GM08714 (cell line): ENCODE data around the gene RFPL1.

Source experiments
- H3K4me3 ChIP-seq: fragments of 200-500 bp; sonication (Bioruptor generic); 2 replicates; pipeline ENCODE4 v1.5.1; 2014; ENCODE audit warnings: mild to moderate bottlenecking, low read length, inconsistent platforms
- ZNF274 ChIP-seq: IDR thresholded peaks from 2 replicates; pipeline ENCODE4 v1.6.1; 2012; ENCODE audit warnings: mild to moderate bottlenecking, low read depth, low read length

Gene RFPL1

DNA sequence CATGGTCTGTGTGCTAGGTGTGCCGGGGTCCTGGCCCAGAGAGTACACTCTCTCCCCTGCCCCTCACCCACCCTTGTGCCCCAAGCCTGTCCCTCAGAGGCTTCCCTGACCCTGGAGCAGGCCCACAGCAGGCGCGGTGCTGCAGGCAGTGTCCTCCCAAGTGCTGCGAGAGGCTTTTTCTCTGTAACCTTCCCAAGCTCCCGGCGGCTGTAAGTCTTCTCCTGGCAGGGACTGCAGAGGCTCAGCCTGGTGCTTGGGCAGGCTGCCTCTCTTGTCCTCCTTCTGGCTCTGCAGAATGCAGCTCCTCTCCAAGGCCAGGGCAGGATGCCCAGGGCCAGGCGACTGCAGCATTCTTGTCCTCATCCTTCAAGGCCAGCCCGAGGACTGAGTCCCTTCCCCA lies 15.9 kb downstream of the RFPL1 start:
- no peak for TF ChIP-seq ZNF274
- H3K4me3 ChIP-seq: no peak overlapping the region

DNA sequence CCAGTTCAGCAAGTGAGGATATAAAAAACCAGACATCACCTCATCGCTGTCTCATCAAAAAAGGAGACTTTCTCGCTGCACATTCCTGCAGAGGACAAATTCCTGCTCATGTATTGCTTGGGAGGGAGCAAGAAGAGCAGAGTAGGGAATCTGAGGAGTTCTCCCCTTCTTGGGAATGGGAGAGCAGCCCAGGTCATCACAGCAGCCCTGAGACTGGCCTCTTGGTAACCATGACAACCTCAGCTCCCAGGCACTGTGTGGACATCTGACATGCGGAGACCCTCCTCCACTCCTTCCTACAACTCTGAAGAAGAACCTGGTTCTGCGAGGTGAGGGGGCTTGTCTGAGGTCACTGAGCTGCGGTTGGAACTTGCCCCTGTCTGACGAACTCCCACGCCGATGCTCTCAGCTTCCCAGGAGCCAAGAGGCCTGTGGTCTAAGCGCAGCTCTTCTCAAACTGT lies 17.9 kb downstream of the RFPL1 start:
- no peak overlapping the region for H3K4me3 ChIP-seq
- no peak for TF ChIP-seq ZNF274

DNA sequence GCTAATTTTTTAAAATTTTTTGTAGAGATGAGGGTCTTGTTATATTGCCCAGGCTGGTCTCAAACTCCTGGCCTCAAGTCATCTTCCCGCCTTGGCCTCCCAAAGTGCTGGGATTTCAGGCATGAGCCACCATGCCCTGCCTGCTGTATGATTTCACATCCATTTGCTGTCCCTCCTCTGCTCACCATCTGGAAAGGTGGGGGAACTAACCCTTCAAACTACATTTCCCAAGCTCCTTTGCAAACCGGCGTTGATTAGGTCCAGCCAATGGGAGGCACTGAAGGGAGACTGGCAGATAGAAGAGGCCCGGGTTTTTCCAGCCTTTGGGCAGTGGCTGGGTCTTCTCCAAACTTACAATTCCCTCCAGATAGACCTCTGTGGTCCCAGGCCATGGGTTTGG lies 19.3 kb downstream of the RFPL1 start:
- TF ChIP-seq ZNF274: no peak
- no peak overlapping the region for H3K4me3 ChIP-seq

DNA sequence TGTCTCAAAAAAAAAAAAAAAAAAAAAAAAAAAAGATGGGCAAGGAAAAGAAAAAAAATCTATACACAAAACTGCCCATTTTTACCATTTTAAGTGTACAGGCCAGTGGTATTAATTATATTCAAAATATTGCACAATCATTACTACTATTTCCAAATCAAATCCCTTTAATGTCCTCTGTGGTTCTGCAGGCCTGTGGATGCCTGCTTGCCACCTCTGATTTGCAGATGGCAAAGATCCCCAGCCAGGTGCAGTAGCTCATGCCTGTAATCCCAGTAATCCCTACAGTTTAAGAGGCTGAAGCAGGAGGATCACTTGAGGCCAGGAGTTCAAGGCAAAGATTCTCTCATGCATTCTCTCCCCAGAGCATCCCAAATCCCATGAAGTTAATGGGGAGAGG lies 20.2 kb downstream of the RFPL1 start:
- no peak overlapping the region for H3K4me3 ChIP-seq
- TF ChIP-seq ZNF274: no peak

DNA sequence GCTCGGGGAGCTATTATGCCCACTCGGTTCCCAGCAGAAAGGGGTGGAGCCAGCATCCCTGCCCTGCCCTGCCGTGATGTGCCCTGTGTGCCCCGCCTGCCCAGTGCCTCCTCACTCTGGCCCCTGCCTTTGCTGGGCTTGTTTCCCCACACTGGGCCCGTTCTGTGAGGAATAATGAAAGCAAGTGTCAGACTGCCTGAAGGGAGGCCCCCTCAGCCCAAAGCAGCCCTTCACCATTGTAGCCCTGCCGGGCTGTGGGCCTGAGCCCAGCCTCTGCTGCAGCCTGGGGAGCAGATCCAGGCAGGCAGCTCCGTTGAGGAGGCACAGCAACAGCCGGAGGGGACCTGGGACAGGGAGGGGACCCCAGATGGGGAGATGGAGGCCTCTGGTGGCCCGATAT lies 21.4 kb downstream of the RFPL1 start:
- no peak for TF ChIP-seq ZNF274
- H3K4me3 ChIP-seq: no peak overlapping the region

DNA sequence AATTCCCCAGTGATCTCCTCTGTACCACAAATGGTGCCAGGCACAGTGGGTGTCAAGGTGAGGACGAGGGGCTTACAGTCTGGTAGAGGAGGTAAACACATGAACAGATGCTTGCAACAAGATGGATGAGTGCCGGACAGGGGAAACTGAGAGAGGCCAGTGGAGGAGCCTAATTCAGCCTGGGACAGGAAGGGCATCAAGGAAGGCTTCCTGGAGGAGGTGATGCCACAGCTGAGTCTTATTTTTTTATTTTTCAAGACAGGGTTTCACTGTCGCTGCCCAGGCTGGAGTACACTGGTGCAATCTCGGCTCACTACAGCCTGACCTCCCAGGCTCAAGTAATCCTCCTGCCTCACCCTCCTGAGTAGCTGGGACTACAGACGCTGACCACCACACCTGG lies 22.9 kb downstream of the RFPL1 start:
- TF ChIP-seq ZNF274: no peak
- no peak overlapping the region for H3K4me3 ChIP-seq

DNA sequence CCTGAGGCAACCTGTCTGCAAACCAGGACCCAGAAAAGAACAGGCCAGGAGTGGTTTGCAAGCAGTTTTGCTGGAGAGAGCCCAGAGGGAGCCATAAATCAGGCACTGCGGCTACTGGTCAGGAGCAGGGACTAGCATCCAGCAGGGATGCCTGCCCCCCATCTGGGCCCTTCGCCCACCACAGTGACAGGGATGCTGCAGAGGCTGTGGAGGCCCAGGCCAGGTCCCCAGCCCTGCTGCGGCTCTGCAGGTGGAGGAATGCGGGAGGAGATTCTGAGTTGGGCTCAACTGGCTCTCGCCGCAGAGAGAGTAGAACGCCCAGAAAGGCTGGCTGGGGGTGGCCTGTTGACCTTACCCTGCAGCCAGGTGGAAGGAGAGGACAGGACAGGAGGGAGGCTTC lies 25.2 kb downstream of the RFPL1 start:
- no peak for TF ChIP-seq ZNF274
- H3K4me3 ChIP-seq: no peak overlapping the region

DNA sequence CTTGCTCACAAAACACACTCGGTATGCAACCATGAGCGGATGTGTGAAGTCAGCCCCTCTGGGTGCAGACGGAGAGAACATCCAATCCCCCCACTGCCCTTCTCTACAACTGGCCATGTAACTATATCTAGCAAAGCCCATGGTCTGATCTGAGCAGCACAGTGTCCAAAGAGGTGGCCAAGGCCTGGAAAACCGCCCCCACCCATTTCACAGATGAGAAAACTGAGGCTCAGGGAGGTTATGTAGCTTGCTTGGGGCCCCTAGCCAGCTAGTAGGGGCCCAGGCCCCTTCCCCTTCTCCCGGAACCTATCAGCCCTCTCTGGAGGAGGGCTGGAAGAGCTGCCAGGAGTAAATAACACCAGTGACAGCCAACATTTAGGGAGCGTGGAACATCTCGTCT lies 26.2 kb downstream of the RFPL1 start:
- H3K4me3 ChIP-seq: no peak overlapping the region
- no peak for TF ChIP-seq ZNF274

DNA sequence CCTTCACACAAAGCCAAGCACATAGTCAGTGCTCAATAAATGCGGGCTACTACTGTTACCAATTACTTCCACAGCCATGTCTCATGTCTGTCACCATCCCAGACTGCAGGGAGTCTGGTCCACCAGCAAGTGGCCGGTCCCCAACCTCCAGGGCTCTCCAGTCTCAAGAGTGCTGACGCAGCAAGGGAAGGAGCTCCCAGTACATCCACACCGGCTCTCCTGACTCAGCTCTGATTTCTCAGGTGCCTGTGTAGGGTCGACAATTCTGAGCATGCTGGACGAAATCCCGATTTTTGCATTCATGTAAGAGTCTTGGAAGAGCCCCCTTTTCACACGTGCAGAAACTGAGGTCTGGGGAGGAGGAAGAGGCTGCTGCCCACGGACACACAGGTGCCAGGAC lies 31.4 kb downstream of the RFPL1 start:
- no peak for TF ChIP-seq ZNF274
- no peak overlapping the region; the same call in 1 of the 2 replicates for H3K4me3 ChIP-seq

DNA sequence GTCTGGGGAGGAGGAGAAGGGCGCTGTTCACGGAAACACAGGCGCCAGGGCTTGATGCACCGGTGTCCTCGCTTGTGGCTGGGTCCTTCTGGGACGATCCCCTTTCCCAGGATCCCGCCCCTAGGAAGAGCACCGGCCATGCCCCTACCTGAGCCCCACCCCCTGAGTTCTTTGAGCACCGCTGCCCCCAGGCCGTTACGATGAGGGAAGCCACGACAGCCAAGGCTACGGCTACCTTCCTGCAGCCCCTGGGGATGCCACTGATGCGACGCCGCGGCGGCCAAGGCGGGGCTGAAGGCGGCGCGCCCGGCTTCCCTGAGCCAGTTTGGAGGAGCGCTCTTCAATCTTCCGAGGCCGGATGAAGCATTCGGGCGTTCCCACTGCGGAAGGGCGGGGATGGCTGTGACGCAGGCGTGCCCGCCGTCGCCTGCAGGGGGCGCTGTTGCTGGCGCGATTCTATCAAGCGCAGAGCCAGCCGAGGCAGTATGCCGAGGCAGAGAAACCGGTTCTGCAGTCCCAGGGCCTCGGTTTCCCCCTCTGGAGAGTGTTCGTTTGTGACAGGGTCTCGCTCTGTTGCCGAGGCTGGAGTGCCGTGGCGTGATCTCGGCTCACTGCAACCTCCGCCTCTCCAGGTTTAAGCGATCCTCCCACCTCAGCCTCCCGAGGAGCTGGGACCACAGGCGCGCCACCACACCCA lies 31.9 kb downstream of the RFPL1 start:
- no peak for TF ChIP-seq ZNF274
- peak overlapping the region; percentile 8; the same call in 1 of the 2 replicates for H3K4me3 ChIP-seq

DNA sequence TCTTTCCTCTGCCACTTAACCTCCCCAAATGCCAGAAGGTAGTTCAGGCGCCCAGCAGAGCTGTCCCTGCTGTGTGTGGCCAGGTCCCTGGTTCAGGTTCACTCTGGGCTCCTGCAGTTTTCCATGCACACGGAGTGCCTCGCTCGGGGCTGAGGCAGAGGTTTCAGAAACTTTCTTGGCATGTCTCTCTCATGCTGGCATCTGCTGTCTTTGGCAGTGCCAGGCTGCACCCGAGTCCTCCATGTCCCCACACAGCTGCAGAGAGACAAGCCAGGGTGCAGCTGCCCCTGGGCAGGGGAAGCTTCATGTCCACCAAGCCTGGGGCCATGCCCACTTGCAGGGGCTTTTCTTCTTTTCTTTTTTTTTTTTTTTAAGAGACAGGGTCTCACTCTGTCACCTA lies 34.6 kb downstream of the RFPL1 start:
- no peak overlapping the region for H3K4me3 ChIP-seq
- TF ChIP-seq ZNF274: no peak

DNA sequence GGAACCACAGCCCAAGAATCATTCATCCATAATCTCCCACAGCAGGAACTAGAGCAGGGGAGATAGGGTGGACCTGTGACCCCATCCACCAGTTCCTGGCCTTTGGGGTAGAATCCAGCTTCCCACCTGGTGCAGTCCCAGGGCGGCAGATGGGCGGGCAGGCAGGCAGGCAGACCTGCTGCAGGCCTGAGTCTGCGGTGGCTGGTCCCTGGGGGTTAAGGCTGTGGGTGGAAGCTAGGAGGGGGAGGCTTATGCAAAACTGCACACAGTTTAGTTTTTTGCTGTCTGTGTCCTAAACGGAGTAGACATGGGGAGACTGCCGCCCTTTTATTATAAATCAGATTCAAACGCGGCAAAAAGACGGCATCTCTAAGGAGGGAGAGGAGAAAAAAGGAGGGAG lies 37.2 kb downstream of the RFPL1 start:
- H3K4me3 ChIP-seq: no peak overlapping the region
- no peak for TF ChIP-seq ZNF274

DNA sequence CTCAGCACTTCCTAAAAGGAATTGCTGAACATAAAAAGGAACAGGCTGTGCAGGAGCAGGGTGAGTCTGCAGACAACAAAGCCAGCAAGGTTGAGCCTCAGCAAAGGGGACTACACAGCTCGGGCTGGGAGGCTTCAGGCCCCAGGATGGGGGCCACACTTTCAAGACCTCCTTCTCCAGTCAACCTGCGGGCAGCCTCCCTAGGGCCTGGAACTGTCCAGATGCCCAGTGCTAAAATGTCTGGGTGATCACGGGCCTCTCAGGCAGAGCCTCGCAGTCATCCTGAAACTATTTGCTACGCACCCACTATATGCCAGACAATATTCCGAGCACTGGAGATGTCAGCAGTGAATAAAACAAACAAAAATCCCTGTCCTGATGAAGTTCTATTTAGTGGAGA lies 37.7 kb downstream of the RFPL1 start:
- no peak overlapping the region for H3K4me3 ChIP-seq

DNA sequence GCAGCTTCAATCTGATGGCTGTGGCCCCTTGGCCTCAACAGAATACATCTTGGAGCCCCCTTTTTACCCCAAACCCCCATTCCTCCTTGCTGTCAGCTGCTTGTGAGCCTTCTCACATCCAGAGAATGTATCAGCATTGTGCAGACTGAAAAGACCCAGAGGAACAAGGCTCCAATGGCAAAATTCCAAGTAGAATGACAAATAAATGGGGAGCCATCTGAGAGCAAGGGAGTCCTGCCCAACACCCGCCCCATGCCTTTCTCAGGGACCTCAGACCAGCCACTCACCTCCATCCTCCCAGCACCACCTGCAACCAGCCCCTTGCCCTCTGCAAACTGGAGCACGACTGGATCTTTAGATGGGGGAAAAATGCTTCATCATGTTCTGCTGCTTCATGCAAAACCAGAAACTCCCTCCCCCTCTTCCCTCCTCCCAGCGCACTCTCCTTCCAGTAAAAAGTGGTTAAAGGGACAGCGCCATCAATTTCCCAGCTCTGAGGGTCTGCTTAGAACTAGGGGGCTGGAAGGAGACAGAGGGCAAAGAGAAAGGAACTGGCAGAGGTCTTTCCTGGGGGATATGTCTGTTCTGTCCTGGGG lies 39.4 kb downstream of the RFPL1 start:
- no peak for TF ChIP-seq ZNF274
- no peak overlapping the region for H3K4me3 ChIP-seq

More for the DNA sequence above, 37.7 kb downstream of the RFPL1 start:
- TF ChIP-seq ZNF274: no peak
